ENCODE results near the gene LRP1-AS.

DNA sequence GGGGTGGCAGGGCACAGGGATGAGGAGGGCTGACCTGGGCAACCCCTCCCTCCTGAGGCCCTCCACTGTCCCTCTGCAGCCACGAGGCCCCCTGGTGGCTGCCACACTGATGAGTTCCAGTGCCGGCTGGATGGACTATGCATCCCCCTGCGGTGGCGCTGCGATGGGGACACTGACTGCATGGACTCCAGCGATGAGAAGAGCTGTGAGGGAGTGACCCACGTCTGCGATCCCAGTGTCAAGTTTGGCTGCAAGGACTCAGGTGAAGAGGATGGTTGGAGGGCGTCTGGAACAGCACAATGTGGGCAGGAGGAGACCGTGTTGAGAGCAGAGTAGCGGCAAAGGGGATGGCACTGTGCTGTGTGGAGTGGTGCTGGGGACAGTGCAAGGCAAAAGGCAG, 25.7 kb upstream of the LRP1-AS start:
- TF ChIP-seq CTCF (IDR thresholded peaks at IDR 0.05) (peak in 2 of 3 donors; percentile 23 to 30), POLR2A (IDR thresholded peaks at IDR 0.05) (no peak)
